Vagina (tissue), 2 donors: ENCODE measurements around the gene WIPF2.

ENCODE experiments used
- CTCF ChIP-seq, 3 experiments: fragments of 450-650 bp in 2 of 3; fragments of 200-600 bp in 1 of 3; sonication (generic) in 1 of 3; IDR thresholded peaks; one replicate each; pipeline ENCODE4 v1.5.1; 2017 to 2019; ENCODE audit warnings: antibody characterized with exemption in 3 of 3, mild to moderate bottlenecking in 2 of 3, moderate library complexity in 2 of 3
- POLR2A ChIP-seq, 2 donors: fragments of 450-650 bp; IDR thresholded peaks; one replicate each; pipeline ENCODE4 v1.6.1; 2017; ENCODE audit warnings: antibody characterized with exemption in 2 of 2, mild to moderate bottlenecking in 2 of 2, moderate library complexity in 2 of 2

GRCh38 chr17:40306395-40306794 lies 87.3 kb downstream of the WIPF2 start:
- TF ChIP-seq CTCF (IDR thresholded peaks at IDR 0.05) (no peak), POLR2A (IDR thresholded peaks at IDR 0.05) (no peak)
